ENCODE measurements around the gene CUX1. TPM values are rescaled to one million over a fixed set of nuclear protein-coding genes. Genes with fewer than 3 reads are reported as not detected.
A peak's percentile ranks its signal among the peaks of the same experiment; 100 is the strongest.
"Not testable (repeated sequence)": the region's sequence is repeated elsewhere in the genome, so short reads cannot be mapped to it uniquely, and the experiment has no call there.

Gene CUX1
- total RNA-seq, 4 donors from 2014 or later, result 40.0 to 55.9 (median 47.3) TPM

- no peaks in the 10 kb centered on the region for H3K9me3 ChIP-seq
- no peaks in the 10 kb centered on the region for H3K36me3 ChIP-seq
- H3K4me3 ChIP-seq, result no peak overlapping the region
- H3K27me3 ChIP-seq, result no peaks in the 10 kb centered on the region
- TF ChIP-seq CTCF (IDR thresholded peaks at IDR 0.05), result no peak
- H3K4me1 ChIP-seq, result peaks cover 0 to 26% (median 7%) of the 10 kb centered on the region in 3 donors
- peak overlapping the region in 1 of 4 donors; percentile 29 for H3K27ac ChIP-seq
- intact Hi-C loops (cut with DNase I), result no loop called here
- 71% methylated on average over 11 to 13 of the region's 16 CpGs for WGBS, 2 donors
- DNase-seq, result no peak
Measured at GRCh38 chr7:101985903-101986734, 168.7 kb downstream of the CUX1 start.

GRCh38 chr7:101987494-101987893, 170.1 kb downstream of the CUX1 start:
- intact Hi-C loops (cut with DNase I), result no loop called here
- 90 to 91% methylated on average over 12 to 13 of the region's 13 CpGs for WGBS, 2 donors
- peaks cover 0 to 12% (median 7%) of the 10 kb centered on the region in 3 donors for H3K4me1 ChIP-seq
- H3K4me3 ChIP-seq, result no peak overlapping the region
- no peaks in the 10 kb centered on the region for H3K36me3 ChIP-seq
- no peak for TF ChIP-seq POLR2A (IDR thresholded peaks at IDR 0.05)
- no peak for TF ChIP-seq CTCF (IDR thresholded peaks at IDR 0.05)
- no peaks in the 10 kb centered on the region for H3K9me3 ChIP-seq
- H3K27ac ChIP-seq, result no peak overlapping the region
- DNase-seq, result no peak
- H3K27me3 ChIP-seq, result no peaks in the 10 kb centered on the region

GRCh38 chr7:101988060-101988459, 170.6 kb downstream of the CUX1 start:
- H3K27me3 ChIP-seq; H3K4me3 ChIP-seq; H3K27ac ChIP-seq; H3K36me3 ChIP-seq; H3K9me3 ChIP-seq; intact Hi-C loops (cut with DNase I); DNase-seq: not testable (repeated sequence)
- 89 to 90% methylated on average over 4 to 7 of the region's 10 CpGs for WGBS, 2 donors
- peaks cover 0 to 12% (median 7%) of the 10 kb centered on the region in 3 donors for H3K4me1 ChIP-seq

- Histone ChIP-seq H3K4me3 (no peak overlapping the region), H3K9me3 (no peaks in the 10 kb centered on the region), H3K4me1 (peaks cover 0 to 12% (median 7%) of the 10 kb centered on the region in 3 donors), H3K36me3 (no peaks in the 10 kb centered on the region), H3K27me3 (no peaks in the 10 kb centered on the region), H3K27ac (no peak overlapping the region)
- no peak for DNase-seq
- 93% methylated on average over 4 to 8 of the region's 9 CpGs for WGBS, 2 donors
- TF ChIP-seq CTCF (IDR thresholded peaks at IDR 0.05) (no peak), POLR2A (IDR thresholded peaks at IDR 0.05) (no peak)
- intact Hi-C loops (cut with DNase I), result no loop called here
Measured at GRCh38 chr7:101988513-101988912, 171.1 kb downstream of the CUX1 start.

- no peak overlapping the region for H3K27ac ChIP-seq
- peaks cover 0 to 12% (median 7%) of the 10 kb centered on the region in 3 donors for H3K4me1 ChIP-seq
- H3K4me3 ChIP-seq, result no peak overlapping the region
- H3K27me3 ChIP-seq, result no peaks in the 10 kb centered on the region
- H3K9me3 ChIP-seq, result no peaks in the 10 kb centered on the region
- 91 to 96% methylated on average over 1 to 16 of the region's 20 CpGs for WGBS, 2 donors
- intact Hi-C loops (cut with DNase I), result no loop called here
- no peak for TF ChIP-seq POLR2A (IDR thresholded peaks at IDR 0.05)
- TF ChIP-seq CTCF (IDR thresholded peaks at IDR 0.05), result no peak
- DNase-seq, result no peak
- H3K36me3 ChIP-seq, result no peaks in the 10 kb centered on the region
Measured at GRCh38 chr7:101989101-101989500, 171.7 kb downstream of the CUX1 start.

All from esophagus squamous epithelium (tissue), 5 donors.